ENCODE results near the gene CBX6.
A peak's percentile ranks its signal among the peaks of the same experiment; 100 is the strongest.
"Not testable (repeated sequence)": the region's sequence is repeated elsewhere in the genome, so short reads cannot be mapped to it uniquely, and the experiment has no call there.

Gene CBX6

GRCh38 chr22:38872172-38872830 is at the start of gene CBX6:
Gene CBX6 (minus strand): TSS chr22:38872216. CDS start chr22:38872190, 26 bp downstream.
- peak; percentile 95 for DNase-seq (ENCODE audit: low read depth)

- no peak for DNase-seq (ENCODE audit: low read depth)
These were observed 49.8 kb upstream of the CBX6 start for GRCh38 chr22:38921806-38922205.

- no peak for DNase-seq (ENCODE audit: low read depth)
These were observed 49.1 kb upstream of the CBX6 start for GRCh38 chr22:38921120-38921519.

GRCh38 chr22:38919631-38920190 is 47.7 kb upstream of the CBX6 start:
- no peak for DNase-seq (ENCODE audit: low read depth)

- DNase-seq (ENCODE audit: low read depth), result no peak
These were observed 39.4 kb upstream of the CBX6 start for GRCh38 chr22:38911434-38911833.

GRCh38 chr22:38907767-38908166 is 35.8 kb upstream of the CBX6 start:
- no peak for DNase-seq (ENCODE audit: low read depth)

GRCh38 chr22:38906052-38906451 is 34.0 kb upstream of the CBX6 start:
- no peak for DNase-seq (ENCODE audit: low read depth)

- not testable (repeated sequence) for DNase-seq (ENCODE audit: low read depth)
These were observed 32.1 kb upstream of the CBX6 start for GRCh38 chr22:38904052-38904617.

- no peak for DNase-seq (ENCODE audit: low read depth)
These were observed 29.2 kb upstream of the CBX6 start for GRCh38 chr22:38901111-38901641.

- DNase-seq (ENCODE audit: low read depth), result no peak
These were observed 28.7 kb upstream of the CBX6 start for GRCh38 chr22:38900677-38901076.

GRCh38 chr22:38891256-38891655 is 19.2 kb upstream of the CBX6 start:
- DNase-seq (ENCODE audit: low read depth), result no peak

GRCh38 chr22:38890377-38890776 is 18.4 kb upstream of the CBX6 start:
- DNase-seq (ENCODE audit: low read depth), result no peak

- DNase-seq (ENCODE audit: low read depth), result no peak
These were observed 14.3 kb upstream of the CBX6 start for GRCh38 chr22:38886333-38886732.

GRCh38 chr22:38882972-38883622 is 11.1 kb upstream of the CBX6 start:
- no peak for DNase-seq (ENCODE audit: low read depth)

- DNase-seq (ENCODE audit: low read depth), result no peak
These were observed 10.2 kb upstream of the CBX6 start for GRCh38 chr22:38881997-38882879.

- no peak for DNase-seq (ENCODE audit: low read depth)
These were observed 9.5 kb upstream of the CBX6 start for GRCh38 chr22:38881464-38881871.

GRCh38 chr22:38879961-38880360 is 7.9 kb upstream of the CBX6 start:
- no peak for DNase-seq (ENCODE audit: low read depth)

GRCh38 chr22:38879108-38879729 is 7.2 kb upstream of the CBX6 start:
- no peak for DNase-seq (ENCODE audit: low read depth)

GRCh38 chr22:38878001-38878400 is 6.0 kb upstream of the CBX6 start:
- DNase-seq (ENCODE audit: low read depth), result no peak

GRCh38 chr22:38874529-38875222 is 2.7 kb upstream of the CBX6 start:
- DNase-seq (ENCODE audit: low read depth), result no peak

All from stimulated activated CD8-positive, alpha-beta memory T cell treated with anti-CD3 and anti-CD28 coated beads, Interleukin-12 subunit alpha, Interleukin-12 subunit beta, amount 100 ng/mL, for 4 hours (primary cell).